BLaER1 treated with 17β-estradiol and CSF1 and Interleukin-3, amounts not matched to agents 10 nM and 100 nM (cell line): ENCODE data around the gene NLRP10.

Experiments
- H3K27ac ChIP-seq, 11 experiments: shearing (Covaris generic); formaldehyde crosslinking; 2 replicates each; pipeline ENCODE4 v1.8.1; 2022
- H3K27me3 ChIP-seq, 11 experiments: shearing (Covaris generic); formaldehyde crosslinking; 2 replicates each; pipeline ENCODE4 v1.8.1; 2022
- H3K36me3 ChIP-seq, 11 experiments: shearing (Covaris generic); formaldehyde crosslinking; 2 replicates each; pipeline ENCODE4 v1.8.1; 2022
- H3K4me1 ChIP-seq, 10 experiments: shearing (Covaris generic); formaldehyde crosslinking; 2 replicates each; pipeline ENCODE4 v1.8.1; 2022
- H3K4me2 ChIP-seq, 11 experiments: shearing (Covaris generic); formaldehyde crosslinking; 2 replicates each; pipeline ENCODE4 v1.8.1; 2022
- H3K4me3 ChIP-seq, 10 experiments: shearing (Covaris generic); formaldehyde crosslinking; 2 replicates each; pipeline ENCODE4 v1.8.1; 2022
- H3K9ac ChIP-seq, 11 experiments: shearing (Covaris generic); formaldehyde crosslinking; 2 replicates each; pipeline ENCODE4 v1.8.1; 2022
- H3K9me3 ChIP-seq, 11 experiments: shearing (Covaris generic); formaldehyde crosslinking; replicated peaks in 1 of 11; 2 replicates each; pipeline ENCODE4 v1.8.1; 2022
- H4K20me1 ChIP-seq, 11 experiments: shearing (Covaris generic); formaldehyde crosslinking; 2 replicates each; pipeline ENCODE4 v1.8.1; 2022
- Cebpa-rat ChIP-seq, 11 experiments: shearing (Covaris generic); IDR thresholded peaks; 2 replicates each; pipeline ENCODE4 v1.8.1; 2022

NLRP10 gene

DNA sequence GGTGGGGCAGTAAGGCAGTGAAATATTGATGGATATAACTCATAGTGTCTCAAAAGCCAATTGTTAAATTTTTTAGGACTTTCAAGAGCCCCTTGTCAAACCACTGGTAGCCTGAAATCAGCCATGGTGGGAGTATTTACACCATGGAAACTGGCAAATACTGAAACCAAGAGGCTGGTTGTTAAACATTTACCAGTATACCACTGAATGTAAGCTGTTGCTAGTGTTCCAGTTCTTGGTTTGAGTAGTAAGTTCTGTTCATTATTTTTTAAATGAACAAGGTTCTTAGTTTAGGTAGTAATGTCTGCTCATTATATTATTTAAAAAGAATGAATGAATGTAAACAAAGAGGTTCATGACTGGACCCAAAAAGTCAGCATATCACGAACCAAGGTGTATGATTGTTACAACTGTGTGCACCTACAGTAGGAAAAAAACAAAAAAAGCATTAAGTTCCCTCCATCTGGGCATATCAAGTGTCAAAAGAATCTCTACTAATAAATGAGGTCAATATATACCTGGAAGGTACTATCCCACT is 17.4 kb upstream of the NLRP10 start:
- no peak for TF ChIP-seq Cebpa-rat (IDR thresholded peaks at IDR 0.05)
- Histone ChIP-seq H3K9me3 (no peaks in the 10 kb centered on the region), H4K20me1 (no peaks in the 10 kb centered on the region), H3K27ac (no peak overlapping the region), H3K4me2 (no peak overlapping the region), H3K27me3 (no peaks in the 10 kb centered on the region), H3K4me3 (no peak overlapping the region), H3K9ac (no peak overlapping the region), H3K36me3 (no peaks in the 10 kb centered on the region), H3K4me1 (peaks cover 7 to 20% (median 14%) of the 10 kb centered on the region in 10 experiments)

DNA sequence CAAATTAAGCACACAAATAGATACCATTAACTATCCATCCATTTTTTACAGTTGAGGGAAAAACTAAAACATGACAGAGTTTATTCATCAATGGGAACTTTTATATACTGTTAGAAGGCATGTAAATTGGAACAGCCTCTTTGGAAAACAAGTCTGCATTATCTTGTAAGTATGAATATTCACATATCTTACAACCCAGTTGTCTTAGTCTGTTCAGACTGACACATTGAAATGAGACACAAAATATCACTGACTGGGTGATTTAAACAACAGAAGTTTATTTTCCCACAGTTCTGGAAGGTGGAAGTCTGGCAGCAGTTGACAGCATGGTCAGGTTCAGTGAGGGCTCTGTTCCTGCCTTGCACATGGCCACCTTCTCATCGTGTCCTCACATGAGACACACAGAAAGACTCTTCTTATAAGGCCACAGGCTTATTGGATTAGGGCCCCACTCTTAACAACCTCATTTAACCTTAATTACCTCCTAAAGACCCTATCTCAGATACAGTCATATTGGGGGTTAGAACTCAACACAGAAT is 16.4 kb upstream of the NLRP10 start:
- H3K4me2 ChIP-seq: no peak overlapping the region
- no peak for TF ChIP-seq Cebpa-rat (IDR thresholded peaks at IDR 0.05)
- peaks cover 7 to 26% (median 15%) of the 10 kb centered on the region in 10 experiments for H3K4me1 ChIP-seq
- H4K20me1 ChIP-seq: no peaks in the 10 kb centered on the region
- no peaks in the 10 kb centered on the region for H3K27me3 ChIP-seq
- no peaks in the 10 kb centered on the region for H3K36me3 ChIP-seq
- H3K27ac ChIP-seq: no peak overlapping the region
- H3K9ac ChIP-seq: no peak overlapping the region
- H3K9me3 ChIP-seq: no peaks in the 10 kb centered on the region
- no peak overlapping the region for H3K4me3 ChIP-seq

DNA sequence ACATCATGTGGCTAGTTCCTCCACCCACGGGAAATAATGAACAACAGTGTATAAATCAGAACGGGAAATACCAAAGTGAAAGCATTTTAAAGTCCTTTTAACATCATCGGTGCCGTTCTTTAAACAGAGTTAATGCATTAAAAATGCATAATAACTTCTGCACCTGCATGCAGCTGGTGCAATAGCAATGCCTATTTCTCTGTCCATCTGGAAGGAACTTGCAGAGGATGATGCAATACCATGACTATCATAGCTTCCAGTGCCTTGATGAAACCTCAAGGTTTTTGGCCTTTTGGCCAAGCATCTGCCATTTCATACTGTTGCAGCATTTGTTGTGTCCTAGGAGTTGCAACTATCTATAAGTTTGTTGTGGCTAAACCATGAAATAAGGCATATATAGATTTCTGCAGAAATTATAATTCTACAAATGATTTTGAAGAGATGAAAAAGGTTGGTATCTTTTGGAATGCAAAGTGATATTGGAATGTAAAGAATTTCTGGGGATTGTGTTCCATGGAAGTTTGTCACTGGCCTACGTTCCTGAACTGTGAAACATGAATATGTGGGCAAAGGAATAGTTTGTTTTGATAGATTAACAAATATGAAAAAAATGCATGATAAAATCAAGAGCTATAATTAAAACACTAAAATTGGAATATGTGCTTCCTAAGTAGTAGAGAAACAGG is 12.1 kb upstream of the NLRP10 start:
- Histone ChIP-seq H3K9ac (no peak overlapping the region), H3K4me2 (peak overlapping the region in 1 of 11 experiments; percentile 3; a peak in 1 of 22 replicates), H3K27me3 (no peaks in the 10 kb centered on the region), H3K4me1 (peaks cover 0 to 7% (median 0%) of the 10 kb centered on the region in 10 experiments; a peak in 2 of 20 replicates), H3K4me3 (no peak overlapping the region), H3K36me3 (no peaks in the 10 kb centered on the region), H4K20me1 (no peaks in the 10 kb centered on the region), H3K27ac (no peak overlapping the region), H3K9me3 (no peaks in the 10 kb centered on the region)
- TF ChIP-seq Cebpa-rat (IDR thresholded peaks at IDR 0.05): peak in 7 of 11 experiments; percentile 33 to 85 (median 50); a peak in 10 of 22 replicates

DNA sequence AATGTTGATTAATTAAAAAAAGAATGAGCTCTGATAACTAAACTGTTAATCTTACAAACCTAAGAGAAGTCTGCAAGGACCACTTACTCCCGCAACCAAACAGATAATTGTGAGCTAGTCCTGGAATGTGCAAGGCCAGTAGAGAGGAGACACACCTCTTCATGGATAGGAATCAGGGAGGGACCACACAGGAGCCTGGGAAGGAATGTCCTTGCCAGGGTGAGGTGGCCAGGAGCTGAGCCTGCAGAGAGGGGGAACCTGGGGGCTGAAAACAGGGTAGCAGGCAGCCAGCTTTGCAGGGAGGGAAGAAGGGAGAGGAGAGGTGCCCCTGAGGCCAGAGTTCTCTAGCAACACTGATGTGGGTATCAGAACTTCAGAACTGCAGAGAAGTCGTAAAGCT is 9.4 kb upstream of the NLRP10 start:
- H3K4me1 ChIP-seq: peaks cover 0 to 7% (median 0%) of the 10 kb centered on the region in 10 experiments; a peak in 2 of 20 replicates
- no peak overlapping the region for H3K9ac ChIP-seq
- no peaks in the 10 kb centered on the region for H3K27me3 ChIP-seq
- H3K27ac ChIP-seq: no peak overlapping the region
- H3K9me3 ChIP-seq: no peaks in the 10 kb centered on the region
- no peak for TF ChIP-seq Cebpa-rat (IDR thresholded peaks at IDR 0.05)
- H3K36me3 ChIP-seq: no peaks in the 10 kb centered on the region
- H4K20me1 ChIP-seq: no peaks in the 10 kb centered on the region
- no peak overlapping the region for H3K4me3 ChIP-seq
- H3K4me2 ChIP-seq: no peak overlapping the region

DNA sequence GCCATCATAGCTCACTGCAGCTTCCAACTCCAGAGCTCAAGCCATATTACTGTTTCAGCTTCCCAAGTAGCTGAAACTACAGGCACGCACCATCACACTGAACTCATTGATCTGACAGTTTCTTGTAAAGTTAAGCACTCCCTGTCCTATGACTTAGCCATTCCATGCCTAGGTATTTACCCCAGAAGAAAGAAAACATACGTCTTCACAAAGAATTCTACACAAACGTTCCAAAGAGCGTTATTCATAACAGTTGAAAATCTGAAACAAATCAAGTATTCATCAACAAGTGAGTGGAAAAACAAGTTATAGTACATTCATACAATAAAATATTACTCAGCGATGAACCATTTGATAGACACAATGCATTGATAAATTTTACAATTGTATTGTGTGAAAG is 7.8 kb upstream of the NLRP10 start:
- no peaks in the 10 kb centered on the region for H3K27me3 ChIP-seq
- H3K4me1 ChIP-seq: peaks cover 0 to 7% (median 0%) of the 10 kb centered on the region in 10 experiments; a peak in 2 of 20 replicates
- no peak overlapping the region for H3K4me3 ChIP-seq
- no peaks in the 10 kb centered on the region for H3K36me3 ChIP-seq
- TF ChIP-seq Cebpa-rat (IDR thresholded peaks at IDR 0.05): no peak
- no peak overlapping the region for H3K9ac ChIP-seq
- no peak overlapping the region for H3K4me2 ChIP-seq
- no peaks in the 10 kb centered on the region for H4K20me1 ChIP-seq
- no peaks in the 10 kb centered on the region for H3K9me3 ChIP-seq
- H3K27ac ChIP-seq: no peak overlapping the region

DNA sequence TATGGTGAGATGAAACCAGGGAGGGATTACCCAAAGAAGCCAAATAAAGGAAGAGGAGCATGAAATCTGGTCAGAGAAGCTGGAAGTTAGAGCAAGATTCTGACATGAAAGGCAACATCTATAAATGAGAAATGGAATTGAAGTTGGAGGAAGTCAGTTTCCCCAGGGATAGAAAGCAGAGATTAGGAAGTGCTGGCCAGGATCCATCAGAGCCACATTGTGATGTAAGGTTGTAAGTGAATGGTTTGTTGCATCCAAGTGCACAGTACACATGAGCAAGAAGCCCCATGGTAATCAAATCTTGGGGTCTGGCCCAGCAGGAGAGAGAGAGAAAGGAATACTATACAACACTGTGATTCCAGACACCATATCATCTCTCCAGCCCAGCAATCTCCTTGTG is 6.6 kb upstream of the NLRP10 start:
- Histone ChIP-seq H3K9ac (no peak overlapping the region), H3K4me1 (peaks cover 0 to under 1% (median 0%) of the 10 kb centered on the region in 10 experiments; a peak in 1 of 20 replicates), H3K4me2 (no peak overlapping the region), H3K36me3 (no peaks in the 10 kb centered on the region), H3K9me3 (no peaks in the 10 kb centered on the region), H3K27me3 (no peaks in the 10 kb centered on the region), H3K27ac (no peak overlapping the region), H3K4me3 (no peak overlapping the region), H4K20me1 (no peaks in the 10 kb centered on the region)
- no peak for TF ChIP-seq Cebpa-rat (IDR thresholded peaks at IDR 0.05)

DNA sequence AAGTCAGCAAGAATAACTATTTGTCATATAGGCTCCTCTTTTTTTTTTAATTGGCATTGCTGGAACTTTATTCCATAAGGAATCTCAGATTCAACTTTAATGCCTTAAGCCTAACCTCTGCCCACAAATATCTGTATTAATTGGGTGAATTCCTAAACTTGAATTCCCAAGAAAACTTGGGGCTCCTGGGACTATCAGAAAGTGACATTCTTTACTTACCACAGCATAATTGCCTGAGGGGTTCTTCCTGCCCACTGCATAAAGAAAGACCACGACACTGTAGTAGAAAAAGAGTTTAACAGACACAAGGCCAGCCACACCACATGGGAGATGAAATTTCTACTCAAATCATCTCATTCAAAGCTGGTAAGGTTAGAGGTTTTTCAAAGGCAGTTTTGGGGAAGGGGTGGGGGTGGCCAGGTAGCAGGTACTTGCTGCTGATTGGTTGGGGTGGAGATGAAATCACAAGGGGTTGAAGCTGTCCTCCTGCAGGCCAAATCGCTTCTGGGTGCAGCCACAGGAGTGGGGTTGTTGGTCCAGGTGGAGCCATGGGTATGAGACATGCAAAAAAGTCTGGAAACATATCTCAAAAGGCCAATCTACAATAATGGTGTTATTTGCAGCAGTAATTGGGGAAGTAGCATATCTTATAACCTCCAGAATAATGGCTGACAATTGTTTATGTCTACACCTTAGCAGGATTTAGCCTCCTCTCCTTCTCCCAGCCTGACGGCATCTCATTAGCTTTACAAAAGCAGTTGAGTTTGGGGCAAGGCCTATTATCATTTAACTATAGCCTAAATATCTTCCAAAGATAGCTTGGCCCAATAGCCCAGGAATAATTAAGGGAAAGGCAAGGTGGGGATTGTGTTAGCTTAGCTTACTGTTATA is 4.8 kb upstream of the NLRP10 start:
- TF ChIP-seq Cebpa-rat (IDR thresholded peaks at IDR 0.05): no peak
- no peaks in the 10 kb centered on the region for H4K20me1 ChIP-seq
- no peaks in the 10 kb centered on the region for H3K27me3 ChIP-seq
- no peaks in the 10 kb centered on the region for H3K9me3 ChIP-seq
- no peak overlapping the region for H3K4me2 ChIP-seq
- no peak overlapping the region for H3K4me3 ChIP-seq
- no peak overlapping the region for H3K9ac ChIP-seq
- H3K4me1 ChIP-seq: no peaks in the 10 kb centered on the region
- H3K36me3 ChIP-seq: no peaks in the 10 kb centered on the region
- no peak overlapping the region for H3K27ac ChIP-seq

DNA sequence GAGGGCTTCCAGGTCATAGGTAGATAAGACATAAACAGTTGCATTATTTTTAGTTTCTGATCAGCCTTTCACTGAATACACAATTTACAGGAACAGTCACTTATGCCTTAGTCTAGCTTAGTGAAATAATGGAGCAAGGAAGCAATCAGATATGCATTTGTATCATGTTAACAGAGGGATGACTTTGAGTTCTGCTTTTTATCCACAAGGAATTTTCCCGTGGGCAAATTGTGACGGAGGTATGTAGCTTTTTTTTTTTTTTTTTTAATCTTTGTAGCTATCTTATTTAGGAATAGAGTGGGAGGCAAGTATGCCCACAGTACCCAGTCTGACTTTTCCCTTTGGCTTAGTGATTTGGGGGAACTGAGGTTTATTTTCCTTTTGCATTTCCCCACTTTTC is 3.4 kb upstream of the NLRP10 start:
- no peak overlapping the region for H3K4me2 ChIP-seq
- TF ChIP-seq Cebpa-rat (IDR thresholded peaks at IDR 0.05): no peak
- H3K9me3 ChIP-seq: no peaks in the 10 kb centered on the region
- H3K27me3 ChIP-seq: no peaks in the 10 kb centered on the region
- no peak overlapping the region for H3K9ac ChIP-seq
- H4K20me1 ChIP-seq: no peaks in the 10 kb centered on the region
- no peak overlapping the region for H3K4me3 ChIP-seq
- peaks cover 0 to 12% (median 5%) of the 10 kb centered on the region in 10 experiments; a peak in 9 of 20 replicates for H3K4me1 ChIP-seq
- H3K36me3 ChIP-seq: no peaks in the 10 kb centered on the region
- no peak overlapping the region for H3K27ac ChIP-seq

DNA sequence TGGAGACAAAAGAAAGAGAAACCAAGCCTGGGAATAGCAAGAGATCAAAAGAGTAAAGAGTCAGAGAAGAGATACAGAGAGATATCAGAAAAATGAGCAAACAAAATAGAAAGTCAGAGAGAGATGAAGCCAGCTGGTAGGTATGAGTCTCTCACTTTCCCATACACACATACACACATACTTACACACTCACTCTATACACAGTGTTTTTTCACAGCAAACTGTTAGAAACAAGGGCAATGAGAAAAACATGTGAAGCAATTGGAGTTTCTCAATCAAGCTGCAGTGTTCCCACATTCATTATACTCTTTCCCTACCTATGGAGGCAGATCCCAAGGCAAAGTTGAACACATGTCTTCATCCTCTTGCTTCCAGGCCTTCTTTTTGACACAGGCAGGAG is 2.6 kb upstream of the NLRP10 start:
- Histone ChIP-seq H3K9me3 (peaks cover 0 to 6% (median 0%) of the 10 kb centered on the region in 11 experiments; a peak in 4 of 22 replicates), H3K4me3 (no peak overlapping the region), H3K27me3 (no peaks in the 10 kb centered on the region), H4K20me1 (no peaks in the 10 kb centered on the region), H3K27ac (no peak overlapping the region), H3K9ac (no peak overlapping the region), H3K4me2 (no peak overlapping the region), H3K4me1 (peaks cover 0 to 12% (median 5%) of the 10 kb centered on the region in 10 experiments; a peak in 10 of 20 replicates), H3K36me3 (no peaks in the 10 kb centered on the region)
- TF ChIP-seq Cebpa-rat (IDR thresholded peaks at IDR 0.05): no peak
